HTR-8/SVneo (cell line): ENCODE data around the gene TRIM15.
A peak's percentile ranks its signal among the peaks of the same experiment; 100 is the strongest.

Source experiments
- DNase-seq: peaks from one replicate; pipeline ENCODE4 v3.0.0; 2011; ENCODE audit warnings: low spot score, mixed read lengths; ENCODE audit not compliant: insufficient read length
- FAIRE-seq: peaks from 2 replicates; lab custom pipeline; 2011; peaks lifted over from hg19 to GRCh38; lab: Jason Lieb, UNC

TRIM15 gene

DNA sequence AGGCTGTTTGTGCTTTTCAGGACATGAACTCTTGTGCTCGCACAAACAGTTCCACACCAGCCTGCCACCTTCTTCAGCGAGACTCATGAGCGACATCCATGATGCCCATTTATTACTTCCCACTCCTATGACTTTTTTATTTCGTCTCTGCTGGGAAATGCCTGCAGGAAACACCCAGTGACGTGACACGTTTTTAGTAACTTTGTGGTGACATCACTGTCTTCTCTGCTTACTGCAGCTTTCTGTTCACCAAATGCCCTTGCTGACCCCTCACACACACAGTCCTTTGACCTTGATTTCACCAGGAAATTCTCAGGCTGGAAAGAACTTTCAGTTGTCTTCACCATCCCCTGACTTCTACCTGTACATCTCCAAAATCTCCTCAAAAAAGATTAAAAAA lies 18.5 kb upstream of the TRIM15 start:
- FAIRE-seq: no peak
- no peak for DNase-seq

DNA sequence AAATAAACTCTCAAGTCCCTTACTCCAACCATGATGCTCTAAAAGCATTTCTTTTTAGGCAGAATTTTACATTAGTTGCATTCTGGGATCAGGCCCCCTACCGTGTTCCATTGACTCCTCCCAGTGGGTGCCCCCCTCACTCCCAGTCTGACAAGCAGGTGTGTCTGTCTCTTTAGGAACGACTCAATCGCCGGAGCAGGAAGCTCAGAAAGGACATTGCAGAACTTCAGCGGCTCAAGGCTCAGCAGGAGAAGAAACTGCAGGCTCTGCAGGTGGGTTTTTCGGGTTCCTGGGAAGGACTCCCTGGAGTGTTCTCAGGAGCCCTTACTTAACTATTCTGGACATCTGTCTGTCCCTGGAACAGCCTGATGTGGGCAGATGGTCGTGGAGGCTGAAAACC lies 17.5 kb upstream of the TRIM15 start:
- FAIRE-seq: no peak
- no peak for DNase-seq

DNA sequence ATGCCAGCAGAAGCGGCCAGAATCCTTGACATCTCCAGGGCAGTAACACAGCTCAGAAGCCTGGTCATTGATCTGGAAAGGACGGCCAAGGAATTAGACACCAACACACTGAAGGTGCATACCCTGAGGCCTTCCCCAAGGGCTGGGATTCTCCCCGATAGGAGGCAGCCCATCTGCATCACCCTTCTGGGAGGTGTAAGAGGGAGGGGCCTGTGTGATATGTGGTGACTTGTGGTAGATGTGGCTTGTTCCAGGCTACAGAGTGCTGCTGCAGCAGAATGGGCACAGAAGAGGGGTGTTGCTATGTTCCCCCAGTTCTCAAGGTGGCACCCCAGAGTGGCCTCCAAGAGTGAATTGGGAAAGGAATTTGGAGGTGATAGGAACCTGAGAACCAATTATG lies 16.2 kb upstream of the TRIM15 start:
- DNase-seq (no peak), FAIRE-seq (no peak)

DNA sequence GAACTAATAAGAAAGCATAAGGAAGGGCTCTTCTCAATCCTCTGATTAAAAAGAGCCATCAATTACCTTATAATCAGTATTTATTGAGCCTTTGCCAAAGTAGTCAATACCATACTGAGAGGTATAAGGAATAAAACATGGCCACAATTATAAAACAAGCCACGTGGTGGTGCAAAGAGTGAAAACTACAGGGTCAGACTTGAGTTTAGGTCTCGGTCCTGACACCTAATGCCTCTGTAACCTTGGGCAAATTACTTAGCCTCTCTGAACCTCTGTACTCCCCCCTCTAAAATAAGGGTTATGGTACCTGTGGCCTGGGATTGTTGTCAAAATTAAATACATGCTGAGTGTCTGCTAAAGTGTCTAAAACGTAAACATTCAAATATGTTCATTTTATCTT lies 14.1 kb upstream of the TRIM15 start:
- no peak for FAIRE-seq
- DNase-seq: no peak

DNA sequence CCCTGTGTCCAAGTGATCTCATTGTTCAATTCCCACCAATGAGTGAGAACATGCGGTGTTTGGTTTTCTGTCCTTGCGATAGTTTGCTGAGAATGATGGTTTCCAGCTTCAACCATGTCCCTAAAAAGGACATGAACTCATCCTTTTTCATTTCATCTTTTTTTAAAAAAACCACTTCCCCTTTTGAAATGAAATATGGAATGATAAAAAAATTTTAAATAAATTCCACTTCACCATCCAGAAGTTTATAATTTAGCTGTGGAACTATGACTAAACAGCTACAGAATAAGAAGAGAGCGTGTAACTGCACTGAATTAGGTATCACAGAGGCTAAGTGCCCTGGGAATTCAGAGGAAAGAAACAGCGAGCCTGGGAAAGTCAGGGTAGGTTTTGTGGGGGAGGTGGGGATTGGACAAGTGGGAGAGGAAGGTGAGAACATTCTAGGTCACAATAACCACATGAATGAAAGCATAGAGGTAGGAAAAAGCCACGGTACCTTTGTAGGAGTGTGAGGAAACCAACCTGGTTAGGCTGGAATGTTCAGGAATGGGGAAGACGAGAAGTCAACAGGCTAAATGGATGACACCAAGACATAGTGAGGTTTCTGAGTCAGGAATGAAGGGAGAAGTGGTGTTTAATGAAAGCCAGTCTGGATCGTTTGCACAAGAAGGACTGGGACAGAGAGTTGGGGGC lies 13.3 kb upstream of the TRIM15 start:
- no peak for FAIRE-seq

DNA sequence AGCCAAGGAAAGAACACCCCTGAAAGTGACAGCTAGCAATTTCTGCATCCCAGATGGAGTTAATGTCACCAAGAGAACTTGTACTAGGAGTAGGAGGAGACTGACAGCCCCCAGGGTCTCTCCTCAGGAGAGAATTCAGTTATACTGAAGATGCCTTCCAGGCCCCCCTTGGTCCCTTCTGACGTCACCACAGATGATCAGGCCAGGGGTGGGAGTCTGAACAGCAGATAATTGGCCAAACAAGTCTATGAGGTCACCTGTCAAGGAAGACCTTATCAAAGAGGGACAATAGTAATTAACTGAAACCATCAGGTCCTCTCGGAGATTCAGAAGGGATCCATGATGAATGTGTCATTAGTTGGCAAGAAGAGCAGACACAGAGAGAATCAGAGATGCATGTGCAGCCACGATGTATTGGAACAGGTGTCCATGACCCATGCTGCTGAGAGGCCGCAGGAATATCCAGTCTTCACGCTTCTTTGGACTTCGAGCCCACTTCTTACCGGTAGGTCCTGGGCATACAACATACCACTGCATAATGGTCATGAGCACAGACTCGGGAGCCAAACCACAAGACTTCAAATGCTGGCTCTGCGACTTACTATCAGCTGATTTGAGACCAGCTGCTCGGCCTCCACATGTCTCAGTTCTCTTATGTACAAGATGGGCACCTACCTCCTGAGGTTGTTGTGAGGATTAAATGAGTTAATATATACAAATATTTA lies 12.5 kb upstream of the TRIM15 start:
- FAIRE-seq: no peak
- DNase-seq: no peak

More for the DNA sequence above, 13.3 kb upstream of the TRIM15 start:
- no peak for DNase-seq

DNA sequence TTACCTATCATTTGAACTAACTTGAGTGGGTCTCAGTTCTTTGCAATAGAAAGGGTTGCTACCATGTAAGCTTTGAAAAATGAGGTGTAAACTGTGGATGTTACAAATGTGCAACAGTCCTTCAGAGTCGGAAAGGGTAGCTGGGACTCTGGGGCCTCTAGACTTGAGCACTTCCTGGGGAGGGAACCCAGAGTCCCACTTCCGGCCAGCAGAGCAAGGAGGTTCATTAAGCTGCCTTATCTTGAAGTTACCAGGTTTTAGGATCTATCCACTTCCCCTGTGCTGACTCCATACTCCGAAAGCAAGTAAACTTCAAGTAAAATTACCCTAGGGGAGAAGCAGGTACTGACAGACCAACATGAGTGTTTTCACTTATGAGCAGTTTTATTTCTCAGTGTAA lies 11.8 kb upstream of the TRIM15 start:
- FAIRE-seq (no peak), DNase-seq (no peak)

DNA sequence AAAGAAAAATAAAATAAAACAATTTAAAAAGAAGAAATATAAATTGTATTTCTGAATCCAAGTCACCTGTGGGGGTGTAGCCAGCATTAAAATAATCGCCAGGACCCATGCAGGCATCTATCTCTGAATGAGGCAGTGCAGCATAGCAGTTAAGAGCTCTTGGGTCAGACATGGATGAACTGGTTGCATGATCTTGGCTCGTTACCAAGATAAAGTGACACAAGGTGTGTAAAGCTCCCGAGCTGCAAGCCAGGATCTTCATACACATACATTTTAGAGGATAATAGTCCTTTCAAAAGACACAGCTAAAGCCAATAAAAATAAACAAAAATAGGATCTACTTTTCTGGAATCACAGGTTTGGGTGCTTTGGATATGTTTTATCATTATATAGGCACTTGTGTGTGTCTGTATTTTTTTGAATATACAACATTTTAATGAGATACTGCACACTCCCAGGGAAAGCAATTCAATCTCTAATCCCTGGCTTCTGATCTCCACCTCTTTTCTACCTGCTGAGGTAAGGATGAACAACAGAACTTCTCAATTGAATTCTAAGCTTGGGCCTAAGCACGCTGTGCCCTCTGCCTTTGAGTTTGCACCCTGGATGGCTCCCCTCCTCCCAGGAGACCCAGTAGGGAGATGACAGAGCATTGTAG lies 11.2 kb upstream of the TRIM15 start:
- no peak for DNase-seq
- FAIRE-seq: no peak

DNA sequence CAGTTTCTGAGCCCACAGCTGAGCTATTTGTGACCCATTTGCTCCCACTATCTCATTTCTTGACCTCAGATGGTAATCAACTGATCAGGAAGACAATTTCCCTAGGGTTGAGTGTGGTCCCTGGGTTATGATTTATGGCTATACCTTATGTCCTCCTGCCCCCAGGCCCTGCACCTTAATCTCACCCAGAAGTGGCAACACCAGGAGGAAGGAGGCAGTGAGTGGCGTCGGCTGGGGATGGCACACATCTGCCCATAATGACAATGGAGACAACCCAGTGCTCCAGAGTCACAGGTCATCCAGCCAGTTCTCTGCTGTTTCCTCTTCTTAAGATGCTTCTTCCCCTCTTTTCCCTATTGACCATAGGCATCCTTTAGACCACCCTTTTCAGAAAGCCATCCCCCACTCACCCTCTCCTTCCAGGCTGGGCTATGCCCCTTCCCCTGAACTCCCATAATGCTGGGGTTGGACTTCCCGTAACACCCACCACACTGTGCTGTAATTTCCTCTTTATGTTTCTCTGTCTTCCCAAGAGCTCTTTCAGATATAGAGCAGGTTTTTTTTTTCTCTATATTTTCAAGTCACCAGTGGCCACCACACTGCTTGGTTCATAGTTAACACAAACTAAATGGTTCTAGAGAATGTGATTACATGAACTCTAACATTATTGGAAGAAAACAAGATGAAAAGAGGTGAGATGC lies 10.3 kb upstream of the TRIM15 start:
- DNase-seq (no peak), FAIRE-seq (no peak)

DNA sequence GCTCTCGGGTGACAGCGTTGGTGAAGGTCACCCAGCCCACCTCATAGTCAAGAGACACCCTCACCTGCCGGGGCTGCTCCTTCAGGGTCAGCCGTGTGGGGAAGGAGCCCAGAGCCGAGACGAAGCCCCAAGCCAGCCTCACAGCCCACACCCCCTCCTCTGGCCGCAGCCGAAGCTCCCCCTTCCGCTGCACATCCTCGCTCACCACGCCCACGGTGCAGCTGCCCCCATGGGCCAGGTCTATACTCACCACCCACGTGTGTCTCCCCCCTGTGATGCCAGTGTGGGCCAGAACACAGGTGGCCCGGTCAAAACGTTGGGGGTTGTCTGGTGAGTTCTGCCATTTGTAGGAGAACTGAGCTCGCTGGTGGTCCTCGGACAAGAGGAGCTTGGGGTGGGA lies 9.3 kb upstream of the TRIM15 start:
- FAIRE-seq (no peak), DNase-seq (no peak)

DNA sequence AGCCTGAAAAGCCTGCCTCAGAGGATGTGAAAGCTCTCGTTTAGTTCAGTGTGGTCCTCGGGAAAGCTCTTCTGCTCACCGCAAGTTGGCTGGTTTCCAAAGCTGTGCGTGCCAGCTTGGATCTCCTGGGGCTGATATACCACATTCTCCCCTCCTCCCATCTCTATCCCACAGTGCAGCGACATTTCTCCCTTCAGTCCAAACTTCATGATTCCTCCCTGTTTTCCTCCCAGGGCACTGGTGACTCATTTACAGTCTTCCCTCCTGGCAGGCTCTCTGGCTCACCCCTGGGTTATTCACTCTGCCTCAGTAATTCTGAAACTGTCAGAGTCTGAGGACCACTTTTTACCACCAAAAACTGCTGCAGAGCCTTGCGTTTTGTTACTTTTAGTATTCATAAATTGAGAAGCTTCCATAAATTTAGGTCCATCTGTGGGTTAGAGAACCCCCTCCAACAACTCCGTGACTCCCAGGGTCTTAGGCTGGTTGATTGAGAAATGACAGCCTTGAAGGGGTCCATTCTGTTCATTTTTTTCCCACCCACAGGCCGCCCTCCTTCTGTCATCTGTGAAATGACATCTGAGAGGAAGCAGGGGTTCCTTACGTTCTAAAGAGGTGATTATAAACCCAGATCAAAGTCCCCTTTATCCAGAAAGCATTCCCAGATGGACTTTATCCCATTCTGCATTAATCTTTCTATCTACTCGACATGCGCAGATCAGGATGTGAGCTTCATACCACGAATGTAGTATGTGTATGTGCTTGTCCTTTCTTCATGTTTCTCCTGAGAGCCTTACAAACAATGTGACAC lies 8.4 kb upstream of the TRIM15 start:
- peak; percentile 87 for DNase-seq
- peak; percentile 78 for FAIRE-seq

DNA sequence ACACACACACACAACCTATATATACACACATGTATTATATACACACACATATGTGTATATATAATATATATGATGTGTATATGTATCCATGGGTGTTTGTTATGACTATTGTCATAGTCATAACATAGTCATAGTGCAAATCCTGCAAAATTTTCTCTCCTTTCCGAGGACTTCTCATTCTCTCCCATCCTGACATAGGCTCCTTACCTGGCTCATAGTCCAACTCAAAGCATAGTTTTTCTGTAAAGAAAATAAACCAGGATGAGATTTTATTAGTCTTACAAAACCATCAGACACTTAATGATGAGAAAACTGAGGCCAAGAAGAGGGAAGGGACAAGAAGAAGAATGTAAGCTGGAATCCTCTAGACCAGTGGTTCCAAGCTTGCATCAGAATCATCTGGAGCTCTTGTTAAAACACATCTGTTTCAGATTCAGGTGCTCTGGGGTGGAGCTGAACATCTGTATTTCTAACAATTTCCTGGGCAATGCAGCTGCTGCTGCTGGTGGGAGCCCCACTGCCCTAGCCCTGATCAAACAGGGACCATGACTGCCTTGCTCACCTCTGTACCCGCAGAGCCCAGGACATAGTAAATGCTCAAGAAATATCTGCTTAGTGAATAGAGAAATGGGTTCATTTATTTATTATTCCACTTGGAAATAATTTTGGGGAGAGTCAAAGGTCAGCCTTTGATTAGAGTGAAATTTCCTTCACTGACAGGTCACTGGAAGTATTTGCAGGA lies 7.7 kb upstream of the TRIM15 start:
- FAIRE-seq (no peak), DNase-seq (no peak)

DNA sequence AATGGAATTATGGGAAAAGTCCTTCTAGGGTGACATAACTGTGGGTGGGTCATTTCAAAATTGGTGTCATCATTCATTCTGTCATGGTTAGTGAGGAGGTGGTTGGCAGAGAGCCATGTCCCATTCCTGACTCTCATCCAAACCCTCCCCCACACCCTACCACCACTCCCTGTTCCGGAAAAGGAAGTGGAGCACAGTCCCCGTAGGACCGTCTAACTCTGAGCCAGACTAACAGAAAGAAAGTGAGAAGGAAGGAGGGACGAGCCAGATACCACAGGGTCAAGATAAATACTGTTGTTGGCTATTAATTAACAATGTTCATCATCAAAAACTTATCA lies 7.1 kb upstream of the TRIM15 start:
- peak; percentile 79 for DNase-seq
- peak; percentile 78 for FAIRE-seq

DNA sequence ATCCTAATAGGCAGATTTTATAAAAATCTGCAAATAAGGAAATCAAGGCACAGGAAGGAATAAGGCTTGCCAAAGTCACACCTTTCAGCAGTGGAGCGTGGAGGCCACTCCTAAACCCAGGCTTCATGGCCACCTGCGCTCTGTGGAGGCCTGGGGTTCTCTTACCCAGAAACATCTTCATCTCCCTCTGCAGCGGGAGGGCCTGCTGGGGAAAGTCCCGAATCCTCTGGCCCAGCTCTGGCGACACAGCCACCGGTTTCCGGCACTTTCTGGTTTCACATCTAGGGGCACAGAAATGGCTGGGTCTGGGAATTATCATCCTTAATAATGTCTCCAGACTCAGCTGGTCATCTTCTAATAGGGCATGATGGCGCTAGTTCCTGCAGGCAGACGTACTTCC lies 6.6 kb upstream of the TRIM15 start:
- no peak for DNase-seq
- FAIRE-seq: no peak

DNA sequence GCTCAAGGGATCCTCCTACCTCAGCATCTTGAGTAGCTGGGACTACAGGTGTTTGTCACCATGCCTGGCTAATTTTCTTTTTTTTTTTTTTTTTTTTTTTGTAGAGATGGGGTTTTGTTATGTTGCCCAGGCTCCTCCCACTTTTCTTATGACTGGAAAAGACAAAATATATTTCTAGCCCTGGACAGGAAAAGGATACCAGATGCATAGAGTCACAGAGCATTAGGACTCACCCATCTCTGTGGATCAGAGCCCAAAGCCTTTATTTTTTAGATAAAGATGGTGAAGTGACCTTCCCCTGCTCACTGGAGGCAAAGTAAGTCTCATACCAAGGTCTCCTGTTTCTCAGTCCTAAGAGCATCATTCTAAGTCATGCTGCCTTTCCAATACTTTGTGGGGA lies 5.8 kb upstream of the TRIM15 start:
- DNase-seq: no peak

DNA sequence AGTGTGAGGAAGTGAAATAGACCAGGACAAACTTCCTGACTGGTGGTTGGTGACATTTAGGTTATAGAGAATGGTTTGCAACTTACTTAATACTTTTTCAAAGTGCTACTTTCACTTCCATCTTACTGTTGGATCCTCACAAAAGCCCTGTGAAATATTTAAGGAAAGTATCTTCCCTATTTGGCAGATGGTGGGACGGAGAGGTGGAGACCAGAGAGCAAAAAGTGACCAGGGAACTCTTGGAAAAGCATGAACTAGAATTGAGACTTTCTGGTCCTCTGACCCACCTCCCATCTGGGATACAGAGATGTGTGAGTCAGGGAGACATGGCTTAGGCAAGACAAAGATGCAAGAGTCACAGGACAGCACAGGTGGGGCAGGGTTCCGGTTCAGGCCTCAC lies 5.3 kb upstream of the TRIM15 start:
- FAIRE-seq (no peak), DNase-seq (no peak)

More for the DNA sequence above, 5.8 kb upstream of the TRIM15 start:
- FAIRE-seq: no peak

DNA sequence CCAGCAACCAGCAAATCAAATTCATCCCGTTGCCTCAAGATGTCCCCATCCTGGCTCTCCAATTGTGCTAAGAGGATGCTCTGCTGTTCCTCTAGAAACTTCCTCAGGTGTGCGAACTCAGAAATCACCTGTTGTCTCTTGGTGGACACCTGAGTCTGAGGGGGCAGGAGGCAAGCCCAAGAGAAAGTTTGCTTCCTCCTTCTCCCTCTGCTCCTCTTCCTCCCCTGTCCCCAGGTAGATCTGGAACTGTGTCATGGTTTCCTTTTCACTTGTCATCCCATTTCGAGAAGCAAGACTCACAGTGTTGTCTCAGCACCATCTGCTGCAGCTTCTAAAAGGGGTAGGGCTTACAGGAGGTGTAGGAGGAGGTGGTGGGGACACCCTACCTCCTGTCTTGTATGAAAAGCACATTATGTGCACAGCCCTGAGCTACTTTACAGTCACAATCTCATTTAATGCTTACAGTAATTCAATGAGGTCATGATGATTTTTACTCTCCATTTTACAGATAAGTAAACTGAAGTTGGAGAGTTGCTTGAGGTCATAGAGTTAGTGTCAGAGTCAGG lies 4.8 kb upstream of the TRIM15 start:
- DNase-seq (no peak), FAIRE-seq (no peak)

DNA sequence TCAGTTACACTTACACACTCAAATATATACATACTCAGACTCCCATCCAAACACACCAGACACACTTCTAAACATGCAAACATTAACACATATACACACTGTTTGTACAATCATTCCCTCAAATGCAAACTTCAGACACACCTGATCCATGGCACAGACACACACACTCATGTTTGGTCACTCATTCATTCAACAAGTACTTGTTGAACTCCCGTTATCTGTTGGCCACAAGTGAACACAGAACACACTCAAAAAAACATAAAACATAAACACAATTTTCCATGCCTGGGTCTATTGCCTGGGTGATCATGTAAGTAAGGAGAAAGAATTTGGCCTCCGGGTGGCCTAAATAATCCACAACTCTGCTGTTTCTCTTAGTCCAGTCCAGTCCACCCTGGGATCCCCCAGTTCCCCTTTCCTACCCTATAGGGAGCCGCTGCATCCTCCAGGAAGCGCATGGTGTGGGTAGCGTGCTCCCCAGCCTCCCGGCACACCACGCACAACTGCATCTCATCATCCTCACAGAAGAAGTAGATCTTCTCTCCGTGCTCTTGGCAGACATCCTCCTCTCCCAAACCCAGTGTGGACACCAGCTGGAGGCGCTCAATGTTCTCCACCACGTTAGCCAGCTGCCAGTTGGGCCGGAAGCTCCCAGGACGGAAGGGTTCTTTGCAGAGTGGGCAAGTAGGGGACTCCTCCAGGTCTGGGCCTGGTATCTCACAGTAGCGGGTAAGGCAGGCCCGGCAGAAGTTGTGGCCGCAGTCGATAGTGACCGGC lies 3.1 kb upstream of the TRIM15 start:
- FAIRE-seq: no peak
- no peak for DNase-seq
